ENCODE results near the gene TFAP2D.

TFAP2D gene

DNA sequence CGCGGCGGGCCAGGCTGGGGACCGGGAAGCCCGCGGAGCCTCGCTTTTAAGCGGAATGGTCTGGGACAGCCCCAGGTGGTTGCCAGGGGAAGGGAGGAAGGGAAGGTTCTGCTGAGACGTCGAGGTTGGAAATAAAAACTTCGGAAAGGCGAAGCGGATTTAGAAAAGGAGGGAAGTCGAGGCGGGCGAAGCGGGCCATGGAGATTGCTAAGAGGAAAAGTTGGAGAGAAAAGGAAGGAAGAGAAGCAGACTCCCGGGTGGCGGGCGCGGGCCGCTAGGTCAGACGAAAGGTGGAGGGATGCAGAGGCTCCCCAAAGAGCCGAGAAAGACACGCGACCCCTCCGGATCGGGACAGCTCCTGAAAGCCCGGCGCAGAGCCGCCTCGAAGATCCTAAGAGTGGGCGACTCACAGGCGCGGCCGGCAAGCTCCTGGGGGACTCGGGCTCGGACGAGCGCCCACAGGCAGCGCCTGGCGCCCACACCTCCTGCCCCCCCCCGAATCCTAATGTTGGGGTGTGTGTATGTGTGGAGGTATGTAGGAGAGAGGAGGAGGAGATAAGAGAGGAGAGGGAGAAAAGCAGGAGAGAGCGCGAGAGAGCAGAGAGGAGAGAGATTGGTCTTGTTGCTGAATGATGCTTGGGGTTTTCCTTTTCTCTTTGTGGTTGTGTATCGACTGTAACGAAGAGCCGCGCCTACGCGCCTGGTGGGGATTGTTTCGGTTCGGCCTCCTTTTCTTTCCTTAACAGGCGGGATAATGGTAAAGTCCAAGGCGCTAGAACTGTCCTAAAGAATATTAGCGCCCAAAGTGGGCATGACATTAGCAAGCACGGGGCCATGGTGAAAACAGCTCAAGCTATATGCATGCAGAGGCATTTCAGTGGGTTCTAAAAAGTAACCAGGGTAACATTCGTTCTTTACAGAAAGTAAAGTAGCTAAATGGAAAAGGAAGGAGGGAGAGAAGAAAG is 106.9 kb downstream of the TFAP2D start:
- no peak for DNase-seq

DNA sequence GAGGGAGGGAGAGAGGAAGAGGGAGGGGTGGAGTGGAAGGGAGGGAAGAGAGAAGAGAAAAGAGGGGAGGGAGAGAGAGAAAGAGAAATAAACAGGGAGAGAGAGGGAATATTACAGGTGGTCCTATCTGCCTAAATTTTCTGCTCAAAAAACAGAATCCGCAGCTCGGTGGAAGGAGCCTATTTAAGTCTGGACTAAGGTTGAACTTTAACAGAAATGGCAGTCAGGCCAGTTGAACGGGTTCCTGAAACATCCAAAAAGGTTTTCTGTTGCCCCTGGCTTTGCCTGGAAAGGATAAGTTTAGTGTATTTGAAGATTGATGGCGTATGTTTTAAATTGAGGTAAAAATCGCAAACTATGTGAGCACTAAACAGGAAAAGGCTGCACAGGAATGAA is 107.5 kb downstream of the TFAP2D start:
- DNase-seq: no peak

DNA sequence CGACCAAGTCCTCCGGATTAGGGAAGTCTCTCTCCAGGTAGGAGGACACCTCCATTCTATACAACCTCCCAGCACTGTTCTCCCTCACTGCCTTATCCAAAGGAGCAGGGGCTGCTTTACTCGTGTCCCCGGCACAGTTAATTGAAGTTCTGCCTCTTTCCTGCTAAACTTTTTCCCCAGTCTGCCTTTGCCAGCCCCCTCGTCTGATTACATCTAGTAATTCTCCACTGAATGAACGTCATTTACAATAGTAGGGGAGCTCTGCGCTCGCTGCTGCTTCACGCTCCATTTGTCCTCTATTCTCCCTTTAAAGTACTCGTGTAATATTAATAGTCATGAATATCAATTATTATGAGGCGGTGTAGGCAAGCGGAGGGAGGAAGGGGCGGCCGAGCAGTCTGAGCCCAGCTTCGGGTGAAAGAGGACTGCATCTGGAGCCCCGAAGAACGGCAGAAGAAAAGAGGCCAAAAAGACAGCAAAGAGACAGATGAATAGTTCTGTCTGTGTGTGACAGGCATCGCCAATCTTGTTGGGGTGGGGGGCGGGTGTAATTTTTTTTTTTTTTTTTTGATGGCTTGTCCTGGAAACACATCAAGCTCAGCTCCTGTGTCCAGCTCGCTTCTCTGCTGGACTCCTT is 108.2 kb downstream of the TFAP2D start:
- no peak for DNase-seq

DNA sequence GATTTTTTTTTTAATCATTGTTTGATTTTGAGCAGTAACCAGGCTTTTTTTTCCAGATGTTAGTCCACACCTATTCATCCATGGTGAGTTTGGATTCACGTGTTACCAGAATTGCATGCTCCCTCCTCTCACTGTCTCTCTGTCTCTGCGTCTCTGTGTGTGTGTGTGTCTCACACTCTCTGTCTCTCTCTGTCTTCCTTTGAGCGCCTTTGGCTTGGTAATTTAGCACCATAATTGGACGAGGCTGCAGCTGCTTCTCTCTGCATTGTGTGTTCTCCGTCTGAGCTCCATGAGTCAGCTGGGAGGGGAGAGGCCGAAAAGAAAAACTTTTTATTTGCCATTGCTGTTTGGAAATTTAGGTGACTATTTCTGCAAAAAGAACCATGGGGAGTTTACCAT is 108.8 kb downstream of the TFAP2D start:
- DNase-seq: no peak

Measured in CD4-positive, alpha-beta T cell treated with Interferon gamma for 1 hour (primary cell).